Keratinocyte (primary cell): ENCODE results near the gene TMEM151A.

Experiments
- CTCF ChIP-seq, 3 experiments: IDR thresholded peaks in 1 of 3; conservative IDR thresholded peaks in 1 of 3; optimal IDR thresholded peaks in 1 of 3; 2 replicates in 2 of 3; 3 replicates in 1 of 3; pipeline versions ENCODE3 to v1.5.1; 2011; ENCODE audit warnings: low read length in 3 of 3, mild to moderate bottlenecking in 3 of 3, moderate library complexity in 2 of 3, control low read depth in 1 of 3, inconsistent platforms in 1 of 3; ENCODE audit not compliant: insufficient read depth in 2 of 3; ENCODE audit errors: extremely low read depth in 1 of 3
- EZH2 ChIP-seq: IDR thresholded peaks from one replicate; pipeline ENCODE4 v1.6.1; 2012; ENCODE audit warnings: inconsistent platforms, mild to moderate bottlenecking, low read length, moderate library complexity

GRCh38 chr11:66328302-66329144 lies 36.8 kb downstream of the TMEM151A start:
- TF ChIP-seq CTCF (optimal IDR thresholded peaks at IDR 0.05 in 1 of 3, IDR thresholded peaks at IDR 0.05 in 1 of 3, conservative IDR thresholded peaks at IDR 0.05 in 1 of 3; ENCODE audit: extremely low read depth in 1 of 3, insufficient read depth in 2 of 3, low read length in 3 of 3) (peak; percentile 89 to 99 (median 90)), EZH2 (no peak)
